ENCODE measurements around the gene MPST.
A peak's percentile ranks its signal among the peaks of the same experiment; 100 is the strongest.
"Not testable (repeated sequence)": the region's sequence is repeated elsewhere in the genome, so short reads cannot be mapped to it uniquely, and the experiment has no call there.

The MPST gene

GRCh38 chr22:36988075-36988832, 31.3 kb upstream of the MPST start:
- TF ChIP-seq, protein P1, sequence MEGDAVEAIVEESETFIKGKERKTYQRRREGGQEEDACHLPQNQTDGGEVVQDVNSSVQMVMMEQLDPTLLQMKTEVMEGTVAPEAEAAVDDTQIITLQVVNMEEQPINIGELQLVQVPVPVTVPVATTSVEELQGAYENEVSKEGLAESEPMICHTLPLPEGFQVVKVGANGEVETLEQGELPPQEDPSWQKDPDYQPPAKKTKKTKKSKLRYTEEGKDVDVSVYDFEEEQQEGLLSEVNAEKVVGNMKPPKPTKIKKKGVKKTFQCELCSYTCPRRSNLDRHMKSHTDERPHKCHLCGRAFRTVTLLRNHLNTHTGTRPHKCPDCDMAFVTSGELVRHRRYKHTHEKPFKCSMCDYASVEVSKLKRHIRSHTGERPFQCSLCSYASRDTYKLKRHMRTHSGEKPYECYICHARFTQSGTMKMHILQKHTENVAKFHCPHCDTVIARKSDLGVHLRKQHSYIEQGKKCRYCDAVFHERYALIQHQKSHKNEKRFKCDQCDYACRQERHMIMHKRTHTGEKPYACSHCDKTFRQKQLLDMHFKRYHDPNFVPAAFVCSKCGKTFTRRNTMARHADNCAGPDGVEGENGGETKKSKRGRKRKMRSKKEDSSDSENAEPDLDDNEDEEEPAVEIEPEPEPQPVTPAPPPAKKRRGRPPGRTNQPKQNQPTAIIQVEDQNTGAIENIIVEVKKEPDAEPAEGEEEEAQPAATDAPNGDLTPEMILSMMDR (IDR thresholded peaks at IDR 0.05; ENCODE audit: insufficient read depth, low read length, poor library complexity, severe bottlenecking) = no peak
- Histone ChIP-seq H3K4me3 (replicated peaks; ENCODE audit: low read depth, low read length) (no peak overlapping the region), H3K27me3 (replicated peaks; ENCODE audit: control insufficient read depth, insufficient read depth, low read length) (peaks cover 5% of the 10 kb centered on the region; the same call in 1 of the 2 replicates), H3K36me3 (ENCODE audit: control insufficient read depth, insufficient read depth, low read length) (no peaks in the 10 kb centered on the region)
- no peak for DNase-seq (ENCODE audit: extremely low read depth, insufficient read length)

- DNase-seq (ENCODE audit: extremely low read depth, insufficient read length); H3K4me3 ChIP-seq (replicated peaks; ENCODE audit: low read depth, low read length); H3K36me3 ChIP-seq (ENCODE audit: control insufficient read depth, insufficient read depth, low read length); H3K27me3 ChIP-seq (replicated peaks; ENCODE audit: control insufficient read depth, insufficient read depth, low read length): not testable (repeated sequence)
These were observed 30.5 kb upstream of the MPST start for GRCh38 chr22:36989012-36989411.

DNA sequence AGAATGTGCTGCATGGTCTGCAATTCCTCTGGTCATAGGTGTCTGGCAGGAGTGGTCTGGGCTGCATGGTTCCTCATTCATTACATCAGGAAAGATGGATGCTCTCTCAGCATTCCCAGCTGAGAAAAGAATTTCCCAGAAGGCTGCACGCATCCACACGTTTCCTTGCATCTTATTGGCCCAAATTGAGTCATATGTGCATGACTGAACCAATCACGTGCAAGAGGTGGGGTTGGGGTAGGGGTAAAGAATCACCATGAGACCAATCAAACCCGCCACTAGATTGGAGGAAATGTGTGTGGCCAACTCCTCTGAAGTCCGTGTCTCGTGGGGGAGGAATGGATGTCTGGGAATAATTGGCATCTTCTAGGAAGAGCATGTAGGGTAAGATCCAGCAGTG, 29.1 kb upstream of the MPST start:
- H3K27me3 ChIP-seq (replicated peaks; ENCODE audit: control insufficient read depth, insufficient read depth, low read length) = peaks cover 5% of the 10 kb centered on the region; the same call in 1 of the 2 replicates
- H3K4me3 ChIP-seq (replicated peaks; ENCODE audit: low read depth, low read length) = no peak overlapping the region
- TF ChIP-seq, protein P1 (IDR thresholded peaks at IDR 0.05; ENCODE audit: insufficient read depth, low read length, poor library complexity, severe bottlenecking) = no peak
- DNase-seq (ENCODE audit: extremely low read depth, insufficient read length) = no peak
- H3K36me3 ChIP-seq (ENCODE audit: control insufficient read depth, insufficient read depth, low read length) = no peaks in the 10 kb centered on the region

DNA sequence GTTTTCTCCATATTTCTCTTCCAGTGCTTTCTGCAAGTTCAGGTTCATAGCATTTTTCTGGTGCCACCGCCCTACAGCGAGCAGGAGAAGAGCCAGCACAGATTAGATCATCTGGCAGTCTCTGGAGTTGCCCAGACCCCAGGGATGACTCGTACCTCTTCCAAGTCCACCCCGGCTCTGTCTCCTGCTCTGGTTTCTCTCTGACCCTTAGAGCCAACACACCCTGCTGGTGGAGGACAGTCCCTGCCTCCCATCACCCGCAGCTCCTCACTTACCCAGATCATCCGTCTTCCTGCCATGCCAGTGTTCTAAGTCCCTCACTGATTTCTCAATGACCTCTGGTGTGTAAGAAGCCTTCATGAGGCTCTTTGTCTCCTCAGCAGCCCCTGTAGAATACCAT, 28.3 kb upstream of the MPST start:
- TF ChIP-seq, protein P1 (IDR thresholded peaks at IDR 0.05; ENCODE audit: insufficient read depth, low read length, poor library complexity, severe bottlenecking) = no peak
- no peak overlapping the region for H3K4me3 ChIP-seq (replicated peaks; ENCODE audit: low read depth, low read length)
- H3K27me3 ChIP-seq (replicated peaks; ENCODE audit: control insufficient read depth, insufficient read depth, low read length) = peaks cover 5% of the 10 kb centered on the region; the same call in 1 of the 2 replicates
- no peaks in the 10 kb centered on the region for H3K36me3 ChIP-seq (ENCODE audit: control insufficient read depth, insufficient read depth, low read length)
- DNase-seq (ENCODE audit: extremely low read depth, insufficient read length) = no peak

- Histone ChIP-seq H3K4me3 (replicated peaks; ENCODE audit: low read depth, low read length) (no peak overlapping the region), H3K36me3 (ENCODE audit: control insufficient read depth, insufficient read depth, low read length) (no peaks in the 10 kb centered on the region), H3K27me3 (replicated peaks; ENCODE audit: control insufficient read depth, insufficient read depth, low read length) (no peaks in the 10 kb centered on the region; the same call in none of the 2 replicates)
- TF ChIP-seq, protein P1 (IDR thresholded peaks at IDR 0.05; ENCODE audit: insufficient read depth, low read length, poor library complexity, severe bottlenecking) = no peak
- DNase-seq (ENCODE audit: extremely low read depth, insufficient read length) = no peak
These were observed 21.8 kb upstream of the MPST start for GRCh38 chr22:36997746-36998145.

- TF ChIP-seq, protein P1 (IDR thresholded peaks at IDR 0.05; ENCODE audit: insufficient read depth, low read length, poor library complexity, severe bottlenecking) = peak; percentile 3
- Histone ChIP-seq H3K4me3 (replicated peaks; ENCODE audit: low read depth, low read length) (no peak overlapping the region), H3K36me3 (ENCODE audit: control insufficient read depth, insufficient read depth, low read length) (no peaks in the 10 kb centered on the region), H3K27me3 (replicated peaks; ENCODE audit: control insufficient read depth, insufficient read depth, low read length) (no peaks in the 10 kb centered on the region; the same call in none of the 2 replicates)
- DNase-seq (ENCODE audit: extremely low read depth, insufficient read length) = no peak
These were observed 20.8 kb upstream of the MPST start for GRCh38 chr22:36998620-36999351.

All from GM06990 (cell line).